GM21737 (cell line): ENCODE data around the gene ZNF578.
"Not testable (repeated sequence)": the region's sequence is repeated elsewhere in the genome, so short reads cannot be mapped to it uniquely, and the experiment has no call there.

ENCODE experiments used
- ATAC-seq: cut with Tn5 transposase; IDR thresholded peaks from one replicate; pipeline ENCODE4 v1.9.1; 2021; ENCODE audit warnings: mild to moderate bottlenecking, moderate library complexity; ENCODE audit not compliant: unreplicated experiment

ZNF578 gene

DNA sequence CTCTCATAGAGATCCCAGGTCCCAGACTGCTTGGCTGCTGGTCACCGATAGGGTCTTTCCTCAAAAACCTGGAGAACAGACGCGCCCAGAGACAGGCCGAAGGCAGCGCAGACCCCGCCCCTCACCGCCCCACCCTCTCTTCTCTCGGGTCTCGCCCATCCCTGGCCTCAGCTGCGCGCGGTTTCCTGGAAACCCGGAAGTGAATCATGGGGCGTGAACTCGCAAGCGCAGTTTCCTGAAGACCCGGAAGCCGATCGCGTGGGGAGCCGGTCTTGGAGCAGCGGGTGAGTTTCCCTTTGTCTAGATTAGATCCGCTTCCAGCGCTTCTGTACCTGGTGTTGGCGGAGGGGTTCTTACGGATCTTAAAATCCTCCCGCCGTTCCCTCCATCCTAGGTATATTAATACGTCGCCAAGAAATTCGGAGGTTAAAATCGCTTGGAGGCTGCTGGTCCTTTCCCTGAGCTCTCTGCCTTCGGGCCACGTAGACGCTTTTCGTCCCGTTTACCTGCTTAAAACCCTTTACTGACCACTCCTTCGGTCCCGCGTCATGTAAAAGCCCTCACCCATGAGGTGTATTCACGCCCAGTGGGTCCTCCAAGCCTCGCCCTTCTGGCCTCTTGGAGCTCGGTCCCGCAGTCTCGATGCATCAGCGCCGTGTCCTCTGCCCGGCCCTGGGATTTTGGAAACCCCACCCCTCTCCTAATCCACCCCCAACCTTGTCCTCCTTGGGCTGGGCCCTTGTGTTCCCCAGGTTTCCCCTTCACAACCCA, at the start of gene ZNF578:
TSS of gene ZNF578 (plus strand) at position 230 of the 771 bp plus-strand sequence. CDS start 48,293 bp downstream, outside the sequence.
- no peak for ATAC-seq

DNA sequence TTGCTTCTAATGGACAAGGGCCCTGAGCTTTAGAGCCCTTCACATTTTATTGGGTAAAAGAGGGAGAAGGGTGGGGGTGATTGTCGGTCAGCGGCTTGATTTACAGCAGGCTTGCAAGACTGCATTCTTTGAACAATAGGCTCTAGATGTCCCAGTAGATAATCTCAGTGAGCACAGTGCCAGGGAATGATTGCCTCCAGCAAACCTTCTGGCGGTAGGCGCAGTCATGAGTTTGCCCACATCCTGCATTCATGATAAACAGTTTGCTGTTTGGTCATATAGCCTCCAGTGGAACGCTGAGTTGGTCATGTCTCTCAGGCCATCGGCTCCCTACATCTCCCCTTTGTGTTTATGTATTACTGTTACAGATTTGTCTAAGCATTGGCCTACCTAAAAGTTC, 43.1 kb upstream of the ZNF578 start:
- no peak for ATAC-seq

DNA sequence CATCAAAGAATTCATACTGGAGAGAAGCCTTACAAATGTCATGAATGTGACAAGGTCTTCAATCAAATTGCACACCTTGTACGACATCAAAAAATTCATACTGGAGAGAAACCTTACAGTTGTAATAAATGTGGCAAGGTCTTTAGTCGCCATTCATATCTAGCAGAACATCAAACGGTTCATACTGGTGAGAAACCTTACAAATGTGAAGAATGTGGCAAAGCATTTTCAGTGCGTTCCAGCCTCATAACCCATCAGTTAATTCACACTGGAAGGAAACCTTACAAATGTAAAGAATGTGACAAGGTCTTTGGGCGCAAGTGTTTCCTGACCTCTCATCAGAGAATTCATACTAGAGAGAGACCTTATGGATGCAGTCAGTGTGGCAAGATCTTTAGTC, 37.6 kb upstream of the ZNF578 start:
- ATAC-seq: no peak

GRCh38 chr19:52428937-52429336, 24.4 kb upstream of the ZNF578 start, which contains the start of gene ZNF534:
Gene ZNF534 (plus strand): TSS chr19:52429148. CDS start chr19:52431475, 2,327 bp downstream.
- ATAC-seq: no peak

GRCh38 chr19:52442179-52442578, 11.2 kb upstream of the ZNF578 start:
- no peak for ATAC-seq

DNA sequence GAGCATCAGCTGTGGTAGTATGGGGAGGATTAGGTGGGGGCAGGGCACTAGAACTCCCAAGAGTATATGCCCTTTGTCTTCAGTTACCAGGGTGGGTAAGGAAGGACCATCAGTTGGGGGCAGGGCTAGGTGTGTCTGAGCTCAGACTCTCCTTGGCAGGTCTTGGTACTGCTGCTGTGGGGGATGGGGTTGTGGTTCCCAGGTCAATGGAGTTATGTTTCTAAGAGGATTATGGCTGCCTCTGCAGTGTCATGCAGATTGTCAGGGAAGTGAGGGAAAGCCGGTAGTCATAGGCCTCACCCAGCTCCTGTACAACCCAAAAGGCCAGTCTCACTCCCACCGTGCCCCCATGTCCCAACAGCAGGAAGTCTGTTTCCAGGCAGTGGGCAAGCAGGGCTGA, 8.8 kb upstream of the ZNF578 start:
- no peak for ATAC-seq

- no peak for ATAC-seq
These were observed 2.1 kb upstream of the ZNF578 start for GRCh38 chr19:52451241-52451640.

GRCh38 chr19:52464798-52465470, 11.6 kb downstream of the ZNF578 start:
- ATAC-seq: no peak

DNA sequence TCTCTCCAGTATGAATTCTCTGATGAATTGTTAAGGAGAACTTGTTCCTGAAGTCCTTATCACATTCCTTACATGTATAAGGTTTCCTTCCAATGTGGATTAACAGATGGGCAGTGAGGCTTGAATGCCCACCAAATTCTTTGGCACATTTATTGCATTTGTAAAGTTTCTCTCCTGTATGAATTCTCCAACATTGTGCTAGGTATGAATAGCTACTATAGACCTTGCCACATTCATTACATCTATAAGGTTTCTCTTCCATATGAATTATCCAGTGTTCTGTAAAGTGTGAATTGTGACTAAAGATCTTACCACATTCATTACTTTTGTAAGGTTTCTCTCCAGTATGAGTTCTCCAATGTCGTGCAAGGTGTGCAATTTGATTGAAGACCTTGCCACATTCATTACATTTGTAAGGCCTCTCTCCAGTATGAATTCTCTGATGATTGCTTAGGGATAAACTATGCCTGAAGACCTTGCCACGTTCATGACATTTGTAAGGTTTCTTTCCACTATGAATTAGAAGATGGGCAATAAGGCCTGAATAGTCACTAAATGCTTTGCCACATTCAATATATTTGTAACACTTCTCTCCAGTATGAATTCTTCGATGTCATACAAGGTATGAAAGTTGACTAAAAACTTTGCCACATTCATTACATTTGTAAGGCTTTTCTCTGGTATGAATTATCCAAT, 20.4 kb downstream of the ZNF578 start:
- no peak for ATAC-seq

DNA sequence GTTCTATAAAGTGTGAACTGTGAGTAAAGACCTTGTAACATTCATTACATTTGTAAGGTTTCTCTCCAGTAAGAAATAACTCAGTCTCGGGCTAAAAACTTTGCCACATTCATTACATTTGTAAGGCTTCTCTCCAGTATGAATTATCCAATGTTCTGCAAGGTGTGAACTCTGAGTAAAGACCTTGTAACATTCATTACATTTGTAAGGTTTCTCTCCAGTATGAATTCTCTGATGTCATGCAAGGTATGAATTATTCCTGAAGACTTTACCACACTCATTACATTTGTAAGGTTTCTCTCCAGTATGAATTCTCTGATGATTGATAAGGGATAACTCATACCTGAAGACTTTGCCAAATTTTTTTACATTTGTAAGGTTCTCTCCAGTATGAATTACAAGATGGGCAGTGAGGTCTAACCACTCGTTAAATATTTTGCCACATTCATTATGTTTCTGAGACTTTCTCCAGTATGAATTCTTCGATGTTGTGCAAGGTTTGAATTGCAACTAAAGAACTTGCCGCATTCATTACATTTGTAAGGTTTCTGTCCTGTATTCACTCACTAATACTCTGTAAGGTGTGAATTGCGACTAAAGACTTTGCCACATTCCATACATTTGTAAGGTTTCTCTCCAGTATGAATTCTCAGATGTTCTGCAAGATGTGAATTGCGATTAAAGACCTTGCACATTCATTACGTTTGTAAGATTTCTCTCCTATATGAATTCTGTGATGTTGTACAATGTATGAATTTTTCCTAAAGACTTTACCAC, 21.2 kb downstream of the ZNF578 start:
- no peak for ATAC-seq

- ATAC-seq: not testable (repeated sequence)
These were observed 30.9 kb downstream of the ZNF578 start for GRCh38 chr19:52484111-52484743.

GRCh38 chr19:52485064-52485463, 31.7 kb downstream of the ZNF578 start:
- not testable (repeated sequence) for ATAC-seq

- not testable (repeated sequence) for ATAC-seq
These were observed 32.3 kb downstream of the ZNF578 start for GRCh38 chr19:52485561-52486240.

- ATAC-seq: no peak
These were observed 39.0 kb downstream of the ZNF578 start for GRCh38 chr19:52492201-52492993.

- no peak for ATAC-seq
These were observed 39.7 kb downstream of the ZNF578 start for GRCh38 chr19:52492994-52493470.

DNA sequence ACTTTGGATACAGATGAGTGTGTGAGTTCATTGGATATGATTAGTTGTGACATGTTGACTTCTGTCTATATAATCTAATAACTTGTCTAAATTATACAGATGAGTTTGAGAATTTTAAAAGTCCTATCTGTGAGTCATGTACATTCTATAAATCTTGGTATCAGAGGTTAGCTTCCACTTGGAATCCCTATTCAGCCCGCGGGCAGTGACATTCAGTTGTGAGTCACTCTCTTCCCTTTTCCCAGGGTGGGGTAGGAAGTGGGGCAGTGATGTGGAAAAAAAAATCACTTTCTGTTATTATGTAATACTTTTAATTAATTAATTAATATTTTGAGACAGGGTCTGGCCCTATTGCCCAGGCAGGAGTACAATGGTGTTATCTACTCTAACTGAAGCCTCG, 41.2 kb downstream of the ZNF578 start:
- ATAC-seq: no peak

GRCh38 chr19:52498571-52498970, 45.2 kb downstream of the ZNF578 start:
- no peak for ATAC-seq

- not testable (repeated sequence) for ATAC-seq
These were observed 47.1 kb downstream of the ZNF578 start for GRCh38 chr19:52500474-52500873.

GRCh38 chr19:52500991-52501390, 47.6 kb downstream of the ZNF578 start:
- not testable (repeated sequence) for ATAC-seq
